Natural killer cell (primary cell): Measurements from ENCODE around the gene KRTAP19-3. TPM values are rescaled to one million over a fixed set of nuclear protein-coding genes. Genes with fewer than 3 reads are reported as not detected.

Experiments used
- ATAC-seq, 3 donors: fragments of 150-1000 bp in 2 of 3; fragments of 200-7000 bp in 1 of 3; cut with Tn5 transposase; 1 replicate in 1 of 3; 2 replicates in 2 of 3; pipeline ENCODE4 v1.10.0; 2021; ENCODE audit warnings: mild to moderate bottlenecking in 2 of 3, moderate library complexity in 2 of 3
- DNase-seq, 2 donors: peaks; one replicate each; pipeline versions ENCODE4 v3.0.0 to v3.0.0-alpha.2; 2013 to 2021; ENCODE audit warnings: mixed read lengths in 1 of 2
- H3K27ac ChIP-seq: one replicate; pipeline ENCODE4 v1.5.1; 2013; ENCODE audit warnings: mild to moderate bottlenecking, low read length
- H3K27me3 ChIP-seq: one replicate; pipeline ENCODE4 v1.6.1; 2013; ENCODE audit warnings: low read length; ENCODE audit not compliant: control insufficient read depth, insufficient read depth
- H3K36me3 ChIP-seq: one replicate; pipeline ENCODE4 v1.6.1; 2013; ENCODE audit warnings: low read length; ENCODE audit not compliant: control insufficient read depth, insufficient read depth
- H3K4me1 ChIP-seq: one replicate; pipeline ENCODE4 v1.6.1; 2013; ENCODE audit warnings: low read length; ENCODE audit not compliant: control insufficient read depth, insufficient read depth
- H3K4me3 ChIP-seq: one replicate; pipeline ENCODE4 v1.5.1; 2013; ENCODE audit warnings: low read length
- H3K9me3 ChIP-seq: one replicate; pipeline ENCODE4 v1.6.1; 2013; ENCODE audit warnings: low read length; ENCODE audit not compliant: control insufficient read depth, insufficient read depth
- H3K27ac Mint-ChIP-seq, 2 donors: one replicate each; pipeline ENCODE4 v1.8.0; 2022; ENCODE audit warnings: mild to moderate bottlenecking in 2 of 2, mixed read lengths in 2 of 2, moderate library complexity in 1 of 2
- H3K27me3 Mint-ChIP-seq, 2 donors: one replicate each; pipeline ENCODE4 v1.8.0; 2022; ENCODE audit warnings: low read depth in 2 of 2, mixed read lengths in 2 of 2
- H3K36me3 Mint-ChIP-seq: one replicate; pipeline ENCODE4 v1.8.0; 2022; ENCODE audit warnings: mixed read lengths
- H3K4me1 Mint-ChIP-seq, 2 donors: one replicate each; pipeline ENCODE4 v1.8.0; 2022; ENCODE audit warnings: mixed read lengths in 2 of 2
- H3K4me3 Mint-ChIP-seq: one replicate; pipeline ENCODE4 v1.8.0; 2022; ENCODE audit warnings: mild to moderate bottlenecking, moderate library complexity, mixed read lengths
- H3K9me3 Mint-ChIP-seq, 2 donors: one replicate each; pipeline ENCODE4 v1.8.0; 2022; ENCODE audit warnings: mixed read lengths in 2 of 2
- WGBS: methylation state at CpG from one replicate; pipeline ENCODE4 v1.1.7; 2013; ENCODE audit warnings: missing lambda C conversion rate; ENCODE audit not compliant: insufficient coverage; 5-methylcytosine and 5-hydroxymethylcytosine counted together
- intact Hi-C: fragments of 100-400 bp; cut with micrococcal nuclease; formaldehyde crosslinking; loops from one replicate; pipeline ENCODE4 v1.14.2; 2022
- total RNA-seq, 4 donors: library from RNA; stranded (reverse); fragments of 120-200 nt in 1 of 4; gene quantifications; one replicate each; pipeline versions ENCODE4 v1.2.3 to v1.2.4, GENCODE V29; 2013 to 2022
- TF ChIP-seq, protein P1 (sequence below): fragments of 200-600 bp; IDR thresholded peaks from one replicate; pipeline ENCODE4 v1.8.0; 2022; ENCODE audit warnings: antibody characterized with exemption

KRTAP19-3 gene
- total RNA-seq, 3 donors from 2014 or later (not counting 1 experiment from before 2014, with no cell fraction given): not detected

DNA sequence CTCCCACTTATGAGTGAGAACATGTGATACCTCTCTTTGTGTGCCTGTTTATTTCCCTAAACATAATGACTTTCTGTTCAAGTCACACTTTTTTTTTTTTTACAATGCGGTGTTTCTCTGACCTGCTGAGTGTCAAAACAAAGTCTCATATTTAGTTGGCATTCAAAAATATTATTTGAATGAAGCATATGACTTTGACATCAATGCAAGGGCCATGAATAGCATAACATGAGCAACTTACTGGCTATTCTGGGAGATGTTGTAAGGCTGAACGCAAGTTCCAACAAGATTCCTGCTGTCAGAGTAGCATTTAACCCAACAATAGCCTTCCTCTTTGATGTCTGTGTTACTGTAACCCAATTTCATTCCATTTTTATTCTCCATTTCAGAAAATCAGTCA is 9.7 kb downstream of the KRTAP19-3 start:
- TF ChIP-seq, protein P1, sequence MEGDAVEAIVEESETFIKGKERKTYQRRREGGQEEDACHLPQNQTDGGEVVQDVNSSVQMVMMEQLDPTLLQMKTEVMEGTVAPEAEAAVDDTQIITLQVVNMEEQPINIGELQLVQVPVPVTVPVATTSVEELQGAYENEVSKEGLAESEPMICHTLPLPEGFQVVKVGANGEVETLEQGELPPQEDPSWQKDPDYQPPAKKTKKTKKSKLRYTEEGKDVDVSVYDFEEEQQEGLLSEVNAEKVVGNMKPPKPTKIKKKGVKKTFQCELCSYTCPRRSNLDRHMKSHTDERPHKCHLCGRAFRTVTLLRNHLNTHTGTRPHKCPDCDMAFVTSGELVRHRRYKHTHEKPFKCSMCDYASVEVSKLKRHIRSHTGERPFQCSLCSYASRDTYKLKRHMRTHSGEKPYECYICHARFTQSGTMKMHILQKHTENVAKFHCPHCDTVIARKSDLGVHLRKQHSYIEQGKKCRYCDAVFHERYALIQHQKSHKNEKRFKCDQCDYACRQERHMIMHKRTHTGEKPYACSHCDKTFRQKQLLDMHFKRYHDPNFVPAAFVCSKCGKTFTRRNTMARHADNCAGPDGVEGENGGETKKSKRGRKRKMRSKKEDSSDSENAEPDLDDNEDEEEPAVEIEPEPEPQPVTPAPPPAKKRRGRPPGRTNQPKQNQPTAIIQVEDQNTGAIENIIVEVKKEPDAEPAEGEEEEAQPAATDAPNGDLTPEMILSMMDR: no peak
- Mint-ChIP-seq H3K4me3 (no peak overlapping the region), H3K36me3 (no peaks in the 10 kb centered on the region), H3K27me3 (no peaks in the 10 kb centered on the region), H3K9me3 (peaks cover 7 to 8% of the 10 kb centered on the region in 2 donors), H3K27ac (no peak overlapping the region), H3K4me1 (no peaks in the 10 kb centered on the region)
- no peaks in the 10 kb centered on the region for H3K36me3 ChIP-seq
- intact Hi-C loops: no loop called here
- H3K27ac ChIP-seq: no peak overlapping the region
- H3K27me3 ChIP-seq: no peaks in the 10 kb centered on the region
- no peaks in the 10 kb centered on the region for H3K4me1 ChIP-seq
- DNase-seq (no peak), ATAC-seq (no peak)
- 100% methylated on average over 1 of the region's 2 CpGs for WGBS
- H3K4me3 ChIP-seq: no peak overlapping the region
- H3K9me3 ChIP-seq: peaks cover 8% of the 10 kb centered on the region

DNA sequence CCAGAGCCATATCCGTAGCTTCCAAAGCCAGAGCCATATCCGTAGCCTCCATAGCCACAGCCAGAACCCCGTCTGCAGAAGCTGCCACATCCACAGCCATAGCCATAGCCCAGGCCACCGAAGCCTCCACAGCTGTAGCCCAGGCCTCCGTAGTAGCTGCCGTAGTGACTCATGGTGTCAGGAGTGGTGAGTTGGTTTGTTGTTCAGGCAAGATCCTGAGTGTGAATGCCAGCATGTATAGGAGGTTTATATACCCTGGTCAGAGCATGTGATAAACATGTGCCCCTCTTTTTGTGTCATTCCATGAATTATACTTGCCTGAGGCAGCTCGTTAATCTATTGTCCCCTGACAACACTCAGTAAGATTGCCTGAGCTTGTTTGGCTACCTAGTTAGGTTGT is 11.7 kb downstream of the KRTAP19-3 start, which contains the start of gene KRTAP19-1:
Gene KRTAP19-1, minus strand, starts transcription at position 223 of the 400 bp plus-strand sequence. Its CDS starts 50 bp downstream, at position 173.
- TF ChIP-seq, protein P1: no peak
- Mint-ChIP-seq H3K36me3 (no peaks in the 10 kb centered on the region), H3K27ac (no peak within 1 kb of the TSS)

DNA sequence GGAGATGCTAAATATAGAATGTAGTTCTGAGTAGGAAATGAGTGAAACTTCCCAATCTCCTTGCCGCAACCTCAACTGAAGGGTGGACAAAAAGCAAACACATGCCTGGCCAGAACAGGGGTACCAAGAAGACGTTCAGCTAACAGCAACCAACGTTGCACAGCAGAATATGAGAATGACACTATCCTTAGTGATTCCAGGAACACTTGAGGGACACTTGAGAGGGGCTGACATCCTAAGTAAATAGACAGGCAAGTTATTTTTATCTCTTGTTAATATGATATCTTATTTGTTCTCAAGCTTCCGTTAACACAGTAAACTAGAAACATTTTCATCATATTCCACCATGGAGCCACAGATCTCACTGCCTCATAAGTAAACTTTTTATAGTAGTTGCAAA is 12.6 kb downstream of the KRTAP19-3 start:
- H3K9me3 ChIP-seq: no peaks in the 10 kb centered on the region
- TF ChIP-seq, protein P1: no peak
- no peak overlapping the region for H3K4me3 Mint-ChIP-seq
- no peaks in the 10 kb centered on the region for H3K4me1 Mint-ChIP-seq
- DNase-seq: no peak
- H3K9me3 Mint-ChIP-seq: peaks cover 4 to 8% of the 10 kb centered on the region in 2 donors
- no peak for ATAC-seq
- H3K4me1 ChIP-seq: no peaks in the 10 kb centered on the region
- intact Hi-C loops: no loop called here
- no peaks in the 10 kb centered on the region for H3K27me3 Mint-ChIP-seq
- WGBS: 69% methylated on average over 3 of the region's 4 CpGs
- H3K4me3 ChIP-seq: no peak overlapping the region
- H3K27me3 ChIP-seq: no peaks in the 10 kb centered on the region
- no peak overlapping the region for H3K27ac ChIP-seq
- no peaks in the 10 kb centered on the region for H3K36me3 Mint-ChIP-seq
- H3K36me3 ChIP-seq: no peaks in the 10 kb centered on the region
- no peak overlapping the region for H3K27ac Mint-ChIP-seq

More for the DNA sequence above, 11.7 kb downstream of the KRTAP19-3 start, which contains the start of gene KRTAP19-1:
- Histone ChIP-seq H3K27me3 (no peaks in the 10 kb centered on the region), H3K4me1 (no peaks in the 10 kb centered on the region), H3K9me3 (no peaks in the 10 kb centered on the region), H3K36me3 (no peaks in the 10 kb centered on the region), H3K4me3 (no peak within 1 kb of the TSS), H3K27ac (no peak within 1 kb of the TSS)
- no peak for ATAC-seq
- Mint-ChIP-seq H3K27me3 (no peaks in the 10 kb centered on the region), H3K9me3 (peaks cover 4 to 5% of the 10 kb centered on the region in 2 donors), H3K4me3 (no peak within 1 kb of the TSS), H3K4me1 (no peaks in the 10 kb centered on the region)
- 87% methylated on average over 7 of the region's 7 CpGs for WGBS
- intact Hi-C loops: no loop called here
- no peak for DNase-seq

DNA sequence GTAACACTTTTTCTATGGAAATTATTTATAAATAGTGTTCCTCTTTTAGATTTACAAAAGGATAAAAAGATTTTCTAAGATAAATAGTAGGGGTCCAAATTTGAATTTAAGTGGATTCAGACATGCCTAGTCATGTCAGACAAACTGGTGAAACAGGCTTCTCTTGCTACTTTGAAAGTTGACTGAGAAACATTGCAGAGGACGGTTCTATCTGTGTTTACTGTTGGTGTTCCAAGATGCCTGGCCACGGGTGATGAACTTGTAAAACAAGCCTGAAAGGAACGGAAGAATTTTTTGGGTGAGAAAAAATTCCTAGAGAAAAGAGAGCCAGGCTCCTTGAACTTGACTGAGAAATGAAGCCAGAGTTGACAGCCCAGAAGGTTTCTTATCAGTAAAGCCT is 13.8 kb downstream of the KRTAP19-3 start:
- DNase-seq: no peak
- Mint-ChIP-seq H3K4me3 (no peak overlapping the region), H3K36me3 (no peaks in the 10 kb centered on the region), H3K9me3 (peaks cover 4 to 8% of the 10 kb centered on the region in 2 donors), H3K4me1 (no peaks in the 10 kb centered on the region), H3K27ac (no peak overlapping the region), H3K27me3 (no peaks in the 10 kb centered on the region)
- no peak for ATAC-seq
- no peak overlapping the region for H3K27ac ChIP-seq
- WGBS: 54% methylated on average over 3 of the region's 3 CpGs
- intact Hi-C loops: no loop called here
- no peaks in the 10 kb centered on the region for H3K27me3 ChIP-seq
- no peaks in the 10 kb centered on the region for H3K36me3 ChIP-seq
- TF ChIP-seq, protein P1: no peak
- H3K4me3 ChIP-seq: no peak overlapping the region
- H3K9me3 ChIP-seq: no peaks in the 10 kb centered on the region
- no peaks in the 10 kb centered on the region for H3K4me1 ChIP-seq
